HG02973 (cell line): ENCODE data around the gene NBPF4.
"Not testable (repeated sequence)": the region's sequence is repeated elsewhere in the genome, so short reads cannot be mapped to it uniquely, and the experiment has no call there.

Source experiments
- ATAC-seq: cut with Tn5 transposase; IDR thresholded peaks from one replicate; pipeline ENCODE4 v1.9.1; 2021; ENCODE audit warnings: moderate library complexity; ENCODE audit not compliant: unreplicated experiment

Gene NBPF4

GRCh38 chr1:108243976-108244375 lies at the start of gene NBPF4:
Gene NBPF4 (minus strand): TSS chr1:108244076. CDS start chr1:108243761, 315 bp downstream.
- not testable (repeated sequence) for ATAC-seq

GRCh38 chr1:108282528-108283257 lies 38.8 kb upstream of the NBPF4 start:
- not testable (repeated sequence) for ATAC-seq

GRCh38 chr1:108272485-108273327 lies 28.8 kb upstream of the NBPF4 start:
- ATAC-seq = not testable (repeated sequence)

GRCh38 chr1:108267097-108267496 lies 23.2 kb upstream of the NBPF4 start:
- not testable (repeated sequence) for ATAC-seq

- ATAC-seq = not testable (repeated sequence)
These were observed 18.1 kb upstream of the NBPF4 start for GRCh38 chr1:108261967-108262366.

GRCh38 chr1:108261519-108261918 lies 17.6 kb upstream of the NBPF4 start:
- not testable (repeated sequence) for ATAC-seq

GRCh38 chr1:108260578-108261259 lies 16.8 kb upstream of the NBPF4 start:
- ATAC-seq = not testable (repeated sequence)

GRCh38 chr1:108255426-108255825 lies 11.6 kb upstream of the NBPF4 start:
- peak; percentile 81 for ATAC-seq

GRCh38 chr1:108239426-108239825 lies 4.5 kb downstream of the NBPF4 start:
- ATAC-seq = not testable (repeated sequence)

GRCh38 chr1:108235308-108235707 lies 8.6 kb downstream of the NBPF4 start:
- ATAC-seq = not testable (repeated sequence)

GRCh38 chr1:108232183-108232582 lies 11.7 kb downstream of the NBPF4 start:
- not testable (repeated sequence) for ATAC-seq

- ATAC-seq = not testable (repeated sequence)
These were observed 13.9 kb downstream of the NBPF4 start for GRCh38 chr1:108229976-108230375.

GRCh38 chr1:108227772-108228171 lies 16.1 kb downstream of the NBPF4 start:
- not testable (repeated sequence) for ATAC-seq

GRCh38 chr1:108226855-108227254 lies 17.0 kb downstream of the NBPF4 start:
- ATAC-seq = not testable (repeated sequence)

- not testable (repeated sequence) for ATAC-seq
These were observed 20.6 kb downstream of the NBPF4 start for GRCh38 chr1:108223226-108223625.

GRCh38 chr1:108217515-108218174 lies 26.2 kb downstream of the NBPF4 start:
- ATAC-seq = not testable (repeated sequence)

GRCh38 chr1:108217007-108217406 lies 26.9 kb downstream of the NBPF4 start:
- not testable (repeated sequence) for ATAC-seq

- not testable (repeated sequence) for ATAC-seq
These were observed 27.6 kb downstream of the NBPF4 start for GRCh38 chr1:108216028-108216890.

GRCh38 chr1:108214641-108215465 lies 29.0 kb downstream of the NBPF4 start:
- not testable (repeated sequence) for ATAC-seq
